HCT116 (cell line): ENCODE data around the gene ALOX15. TPM values are rescaled to one million over a fixed set of nuclear protein-coding genes. Genes with fewer than 3 reads are reported as not detected.

Experiments
- ATAC-seq: fragments of 200-7000 bp; cut with Tn5 transposase; 2 replicates; pipeline ENCODE4 v1.9.1; 2020; ENCODE audit warnings: mild to moderate bottlenecking, moderate library complexity
- BruUV-seq: library from RNA; stranded (reverse); fragments of 400-500 nt; replicated peaks from 2 replicates; lab custom pipeline; 2021; lab: Mats Ljungman, UMichigan
- CTCF ChIA-PET: fragments of 300-600 bp; sonication (Branson Sonifier 250); formaldehyde crosslinking; loops from one replicate; lab custom pipeline; 2021; ENCODE audit warnings: antibody characterized with exemption; lab: Charles Lee
- POLR2A ChIA-PET: fragments of 300-600, 350-600 bp; sonication (Branson Sonifier 250); formaldehyde crosslinking; loops from one replicate; lab custom pipeline; 2021; ENCODE audit warnings: antibody characterized with exemption; lab: Charles Lee
- RAD21 ChIA-PET, 2 experiments: fragments of 300-600 bp; sonication (Branson Sonifier 250); formaldehyde crosslinking; loops; one replicate each; lab custom pipeline; 2023; ENCODE audit warnings: low total read pairs in 2 of 2; ENCODE audit not compliant: uncharacterized antibody in 2 of 2, unreplicated experiment in 2 of 2, low non-redundant PET in 1 of 2; lab: Charles Lee
- DNase-seq: peaks from one replicate; pipeline ENCODE4 v3.0.0-alpha.2; 2010; ENCODE audit warnings: low read depth, low spot score
- H2AFZ ChIP-seq: fragments of 200-600 bp; shearing (Covaris generic), sonication (generic); 2 replicates; pipeline ENCODE4 v1.6.1; 2017; ENCODE audit warnings: low read depth, mixed run types, mixed read lengths, antibody characterized with exemption, low read length; ENCODE audit not compliant: poor library complexity, severe bottlenecking
- H3K27ac ChIP-seq: 2 replicates; pipeline ENCODE4 v1.5.1; 2012; ENCODE audit warnings: low read depth, low read length
- H3K27me3 ChIP-seq: fragments of 200-600 bp; sonication (generic); 2 replicates; pipeline ENCODE4 v1.6.1; 2016; ENCODE audit warnings: mixed run types, low read length, mixed read lengths; ENCODE audit not compliant: insufficient read depth
- H3K36me3 ChIP-seq, 2 experiments: fragments of 200-500 bp in 1 of 2; fragments of 200-600 bp in 1 of 2; sonication (Bioruptor generic) in 1 of 2; sonication (generic) in 1 of 2; 2 replicates each; pipeline versions ENCODE4 v1.5.1 to v1.6.1; 2014 to 2016; ENCODE audit warnings: low read length in 2 of 2, inconsistent platforms in 1 of 2, mixed read lengths in 1 of 2, mixed run types in 1 of 2; ENCODE audit not compliant: insufficient read depth in 2 of 2, control insufficient read depth in 1 of 2
- H3K4me1 ChIP-seq, 2 experiments: fragments of 200-600 bp in 1 of 2; sonication (generic) in 1 of 2; 2 replicates each; pipeline versions ENCODE4 v1.5.1 to v1.6.1; 2012 to 2017; ENCODE audit warnings: low read length in 2 of 2, inconsistent platforms in 1 of 2, mild to moderate bottlenecking in 1 of 2, mixed read lengths in 1 of 2, mixed run types in 1 of 2, moderate library complexity in 1 of 2; ENCODE audit not compliant: insufficient read depth in 2 of 2, control insufficient read depth in 1 of 2
- H3K4me2 ChIP-seq: fragments of 200-600 bp; sonication (generic); 2 replicates; pipeline ENCODE4 v1.6.1; 2017; ENCODE audit warnings: mixed run types, low read length, mixed read lengths
- H3K4me3 ChIP-seq, 2 experiments: fragments of 200-600 bp in 1 of 2; sonication (generic) in 1 of 2; replicated peaks in 1 of 2; 2 replicates each; pipeline ENCODE4 v1.5.1; 2011 to 2016; ENCODE audit warnings: low read length in 2 of 2, control low read depth in 1 of 2, low read depth in 1 of 2, mild to moderate bottlenecking in 1 of 2, mixed read lengths in 1 of 2, mixed run types in 1 of 2
- H3K79me2 ChIP-seq: fragments of 200-600 bp; sonication (generic); 2 replicates; pipeline ENCODE4 v1.6.1; 2017; ENCODE audit warnings: mild to moderate bottlenecking, mixed run types, low read length, moderate library complexity, mixed read lengths; ENCODE audit not compliant: insufficient read depth
- H3K9ac ChIP-seq: fragments of 200-600 bp; sonication (generic); 2 replicates; pipeline ENCODE4 v1.6.1; 2016; ENCODE audit warnings: low read length, mixed read lengths
- H3K9me2 ChIP-seq: fragments of 200-600 bp; sonication (generic), shearing (Covaris generic); 2 replicates; pipeline ENCODE4 v1.6.1; 2017; ENCODE audit warnings: mixed run types, mild to moderate bottlenecking, moderate library complexity; ENCODE audit not compliant: insufficient read depth
- H3K9me3 ChIP-seq, 2 experiments: fragments of 200-500 bp in 1 of 2; fragments of 200-600 bp in 1 of 2; sonication (Bioruptor generic) in 1 of 2; sonication (generic) in 1 of 2; 2 replicates each; pipeline ENCODE4 v1.6.1; 2014 to 2017; ENCODE audit warnings: low read length in 2 of 2, mixed read lengths in 2 of 2, inconsistent platforms in 1 of 2, low read depth in 1 of 2, mild to moderate bottlenecking in 1 of 2, mixed run types in 1 of 2, moderate library complexity in 1 of 2; ENCODE audit not compliant: control insufficient read depth in 1 of 2, insufficient read depth in 1 of 2
- H4K20me1 ChIP-seq: fragments of 200-600 bp; sonication (generic), shearing (Covaris generic); 2 replicates; pipeline ENCODE4 v1.6.1; 2017; ENCODE audit warnings: mixed run types, mild to moderate bottlenecking, moderate library complexity; ENCODE audit not compliant: insufficient read depth
- ATF3 ChIP-seq: IDR thresholded peaks from 2 replicates; pipeline ENCODE4 v1.6.1; 2012
- CBX3 ChIP-seq: IDR thresholded peaks from 2 replicates; pipeline ENCODE4 v1.6.1; 2012; ENCODE audit warnings: low read depth
- CEBPB ChIP-seq: IDR thresholded peaks from 2 replicates; pipeline ENCODE4 v1.6.1; 2012; ENCODE audit warnings: low read depth
- CTCF ChIP-seq, 3 experiments: fragments of 200-600 bp in 1 of 3; sonication (generic) in 1 of 3; IDR thresholded peaks in 2 of 3; conservative IDR thresholded peaks in 1 of 3; 2 replicates each; pipeline ENCODE4 v1.5.1; 2012 to 2017; ENCODE audit warnings: low read depth in 2 of 3, low read length in 2 of 3, antibody characterized with exemption in 1 of 3, borderline replicate concordance in 1 of 3, control low read depth in 1 of 3, mild to moderate bottlenecking in 1 of 3, mixed read lengths in 1 of 3, mixed run types in 1 of 3, moderate library complexity in 1 of 3; ENCODE audit not compliant: insufficient read depth in 1 of 3
- EGR1 ChIP-seq: IDR thresholded peaks from 2 replicates; pipeline ENCODE4 v1.6.1; 2012; ENCODE audit warnings: low read depth
- EZH2 ChIP-seq: fragments of 200-600 bp; sonication (generic); IDR thresholded peaks from 2 replicates; pipeline ENCODE4 v1.6.1; 2017; ENCODE audit warnings: antibody characterized with exemption, mixed run types
- EZH2phosphoT487 ChIP-seq: fragments of 200-600 bp; IDR thresholded peaks from 2 replicates; pipeline ENCODE4 v1.6.1; 2018; ENCODE audit warnings: antibody characterized with exemption, borderline replicate concordance
- JUND ChIP-seq: IDR thresholded peaks from 2 replicates; pipeline ENCODE4 v1.6.1; 2012
- MAX ChIP-seq: IDR thresholded peaks from 2 replicates; pipeline ENCODE4 v1.6.1; 2012
- POLR2A ChIP-seq: IDR thresholded peaks from 2 replicates; pipeline ENCODE4 v1.7.0; 2011; ENCODE audit warnings: borderline replicate concordance; ENCODE audit not compliant: insufficient read depth, insufficient read length; ENCODE audit errors: extremely low read depth
- POLR2AphosphoS5 ChIP-seq: IDR thresholded peaks from 2 replicates; pipeline ENCODE4 v1.6.1; 2011; ENCODE audit warnings: mild to moderate bottlenecking, low read depth, low read length, moderate library complexity
- RAD21 ChIP-seq: IDR thresholded peaks from 2 replicates; pipeline ENCODE4 v1.6.1; 2012; ENCODE audit warnings: low read depth, mild to moderate bottlenecking
- SIN3A ChIP-seq: IDR thresholded peaks from 2 replicates; pipeline ENCODE4 v1.6.1; 2012; ENCODE audit warnings: low read depth
- SP1 ChIP-seq: IDR thresholded peaks from 2 replicates; pipeline ENCODE4 v1.6.1; 2012; ENCODE audit warnings: low read depth
- TCF7L2 ChIP-seq: IDR thresholded peaks from 2 replicates; pipeline ENCODE4 v1.7.0; 2011; ENCODE audit warnings: borderline replicate concordance, inconsistent platforms; ENCODE audit not compliant: insufficient read depth, insufficient read length; ENCODE audit errors: extremely low read depth
- YY1 ChIP-seq: IDR thresholded peaks from 2 replicates; pipeline ENCODE4 v1.6.1; 2011; ENCODE audit warnings: low read length, low read depth, moderate library complexity, mild to moderate bottlenecking; ENCODE audit not compliant: insufficient replicate concordance; ENCODE audit errors: extremely low read depth
- ZBTB33 ChIP-seq: IDR thresholded peaks from 2 replicates; pipeline ENCODE4 v1.6.1; 2011; ENCODE audit warnings: mild to moderate bottlenecking, low read length, moderate library complexity; ENCODE audit not compliant: insufficient replicate concordance; ENCODE audit errors: extremely low read depth
- ZNF274 ChIP-seq: fragments of 200-500 bp; sonication (Bioruptor generic); IDR thresholded peaks from 2 replicates; pipeline ENCODE4 v1.6.1; 2014; ENCODE audit warnings: mild to moderate bottlenecking, low read depth, low read length, inconsistent platforms
- intact Hi-C: fragments of 100-400 bp; cut with micrococcal nuclease; formaldehyde crosslinking; loops from 2 replicates; pipeline ENCODE4 v1.10.0; 2022
- total RNA-seq: library from RNA; stranded (reverse); gene quantifications from one replicate; pipeline ENCODE4 v1.2.1, GENCODE V29; 2021; ENCODE audit not compliant: unreplicated experiment

The ALOX15 gene
- total RNA-seq, 1 experiment from 2014 or later = 0.57 TPM

- H4K20me1 ChIP-seq = no peaks in the 10 kb centered on the region
- no peak overlapping the region for H3K27ac ChIP-seq
- intact Hi-C loops = no loop called here
- ChIA-PET RAD21 (no interaction called here), POLR2A (no interaction called here), CTCF (no interaction called here)
- no peaks in the 10 kb centered on the region for H3K36me3 ChIP-seq
- DNase-seq (no peak), ATAC-seq (no peak)
- H3K9ac ChIP-seq = no peak overlapping the region
- no peak for TF ChIP-seq MAX
- TF ChIP-seq SP1 = no peak
- TF ChIP-seq EZH2phosphoT487 = no peak
- no peak for TF ChIP-seq SIN3A
- no peak for TF ChIP-seq CEBPB
- TF ChIP-seq EGR1 = no peak
- no peak for TF ChIP-seq JUND
- no peak for TF ChIP-seq POLR2A
- TF ChIP-seq POLR2AphosphoS5 = no peak
- no peak for TF ChIP-seq ZNF274
- no peak for TF ChIP-seq CBX3
- no peak for TF ChIP-seq CTCF (IDR thresholded peaks at IDR 0.05 in 2 of 3, conservative IDR thresholded peaks at IDR 0.05 in 1 of 3; ENCODE audit: borderline replicate concordance in 1 of 3, insufficient read depth in 1 of 3, low read depth in 2 of 3, low read length in 2 of 3)
- no peak for TF ChIP-seq TCF7L2
- no peak for TF ChIP-seq EZH2
- TF ChIP-seq YY1 = no peak
- TF ChIP-seq RAD21 = no peak
- no peak for TF ChIP-seq ATF3
- TF ChIP-seq ZBTB33 = no peak
- H3K4me3 ChIP-seq = no peak overlapping the region
- H3K4me2 ChIP-seq = no peak overlapping the region
- no TSS peak for BruUV-seq
- no peaks in the 10 kb centered on the region for H3K4me1 ChIP-seq
- 0 out of 2 replicates have a peak, but pooled peaks cover 4% of the 10 kb centered on the region for H3K27me3 ChIP-seq
- no peaks in the 10 kb centered on the region for H3K9me3 ChIP-seq
- no peaks in the 10 kb centered on the region for H3K79me2 ChIP-seq
- H3K9me2 ChIP-seq = no peaks in the 10 kb centered on the region
- H2AFZ ChIP-seq = no peak overlapping the region
Measured at GRCh38 chr17:4665027-4665426, 23.5 kb upstream of the ALOX15 start.
